HepG2 (cell line): ENCODE results near the gene PTMA. TPM values are rescaled to one million over a fixed set of nuclear protein-coding genes. Genes with fewer than 3 reads are reported as not detected.
A peak's percentile ranks its signal among the peaks of the same experiment; 100 is the strongest.

Experiments
- ARID3A ChIP-seq: IDR thresholded peaks from 2 replicates; pipeline ENCODE4 v1.6.1; 2012; ENCODE audit warnings: low read depth, low read length, improper control_type of control experiment
- ARNTL ChIP-seq: sonication (generic); formaldehyde crosslinking; IDR thresholded peaks from 2 replicates; pipeline ENCODE4 v1.4.0; 2020; ENCODE audit warnings: mild to moderate bottlenecking, missing genetic modification reagents
- ERF ChIP-seq: IDR thresholded peaks from 2 replicates; pipeline ENCODE4 v1.6.1; 2018; ENCODE audit warnings: missing biosample characterization, missing genetic modification reagents
- FOXA1 ChIP-seq, 2 experiments: fragments of 450-650 bp in 1 of 2; sonication (generic) in 1 of 2; formaldehyde crosslinking in 1 of 2; IDR thresholded peaks; 2 replicates each; pipeline versions ENCODE4 v1.4.0 to v1.6.1; 2016 to 2020; ENCODE audit warnings: missing genetic modification reagents in 1 of 2
- GATAD2A ChIP-seq: IDR thresholded peaks from 2 replicates; pipeline ENCODE4 v1.6.1; 2016
- HDAC2 ChIP-seq: sonication (generic); formaldehyde crosslinking; IDR thresholded peaks from 2 replicates; pipeline ENCODE4 v1.4.0; 2020; ENCODE audit warnings: missing genetic modification reagents
- HNRNPUL1 ChIP-seq: fragments of 200-400 bp; formaldehyde crosslinking; IDR thresholded peaks from 2 replicates; pipeline ENCODE4 v1.6.1; 2017; ENCODE audit warnings: low read depth, mild to moderate bottlenecking, low read length, moderate library complexity
- MEIS1 ChIP-seq: sonication (generic); formaldehyde crosslinking; IDR thresholded peaks from 2 replicates; pipeline ENCODE4 v1.9.0; 2021; ENCODE audit warnings: mild to moderate bottlenecking, missing genetic modification reagents, moderate library complexity, borderline replicate concordance
- MEIS2 ChIP-seq: sonication (generic); formaldehyde crosslinking; IDR thresholded peaks from 2 replicates; pipeline ENCODE4 v1.9.0; 2021; ENCODE audit warnings: mild to moderate bottlenecking, missing genetic modification reagents
- MXI1 ChIP-seq: IDR thresholded peaks from 3 replicates; pipeline ENCODE4 v1.6.1; 2012; ENCODE audit warnings: low read depth, low read length, inconsistent platforms, borderline replicate concordance
- PAWR ChIP-seq: sonication (generic); formaldehyde crosslinking; IDR thresholded peaks from 2 replicates; pipeline ENCODE4 v1.4.0; 2020; ENCODE audit warnings: missing genetic modification reagents, mild to moderate bottlenecking, borderline replicate concordance
- PHF21A ChIP-seq: sonication (generic); formaldehyde crosslinking; IDR thresholded peaks from 2 replicates; pipeline ENCODE4 v1.5.0; 2020; ENCODE audit warnings: mild to moderate bottlenecking, missing genetic modification reagents
- SAP130 ChIP-seq: IDR thresholded peaks from 2 replicates; pipeline ENCODE4 v1.6.1; 2016; ENCODE audit warnings: low read depth
- SOX6 ChIP-seq, 2 experiments: fragments of 450-650 bp in 1 of 2; sonication (generic) in 1 of 2; formaldehyde crosslinking in 1 of 2; IDR thresholded peaks; 2 replicates each; pipeline versions ENCODE4 v1.4.0 to v1.6.1; 2017 to 2020; ENCODE audit warnings: antibody characterized with exemption in 1 of 2, mild to moderate bottlenecking in 1 of 2, missing genetic modification reagents in 1 of 2
- TARDBP ChIP-seq: sonication (generic); formaldehyde crosslinking; IDR thresholded peaks from 2 replicates; pipeline ENCODE4 v1.8.0; 2022; ENCODE audit warnings: mild to moderate bottlenecking, missing genetic modification reagents
- TEAD3 ChIP-seq: optimal IDR thresholded peaks from 2 replicates; pipeline ENCODE3; 2016; ENCODE audit warnings: borderline replicate concordance
- ZBTB25 ChIP-seq: IDR thresholded peaks from 2 replicates; pipeline ENCODE4 v1.6.1; 2018; ENCODE audit warnings: missing genetic modification reagents
- ZBTB38 ChIP-seq: sonication (generic); formaldehyde crosslinking; IDR thresholded peaks from 2 replicates; pipeline ENCODE4 v1.5.1; 2020; ENCODE audit warnings: mild to moderate bottlenecking, missing genetic modification reagents
- ZFY ChIP-seq: sonication (generic); formaldehyde crosslinking; IDR thresholded peaks from 2 replicates; pipeline ENCODE4 v1.4.0; 2020; ENCODE audit warnings: missing genetic modification reagents
- ZNF17 ChIP-seq: sonication (generic); formaldehyde crosslinking; IDR thresholded peaks from 2 replicates; pipeline ENCODE4 v1.5.0; 2020; ENCODE audit warnings: mild to moderate bottlenecking, missing genetic modification reagents
- ZNF253 ChIP-seq: sonication (generic); formaldehyde crosslinking; IDR thresholded peaks from 2 replicates; pipeline ENCODE4 v1.8.0; 2022; ENCODE audit warnings: mild to moderate bottlenecking, missing genetic modification reagents, borderline replicate concordance
- ZNF34 ChIP-seq: sonication (generic); formaldehyde crosslinking; IDR thresholded peaks from 2 replicates; pipeline ENCODE4 v1.4.0; 2020; ENCODE audit warnings: mild to moderate bottlenecking, missing genetic modification reagents, borderline replicate concordance
- ZNF614 ChIP-seq: IDR thresholded peaks from 2 replicates; pipeline ENCODE4 v1.6.1; 2018; ENCODE audit warnings: missing biosample characterization, missing genetic modification reagents, inconsistent platforms, borderline replicate concordance
- polyA plus RNA-seq, 8 experiments: library from polyadenylated mRNA; depleted of rRNA in 3 of 8; stranded (reverse) in 7 of 8; unstranded in 1 of 8; fragments of >200 nt; fragmentation: Illumina TruSeq in 4 of 8; extraction: Trizol in 4 of 8; gene quantifications; 2 replicates each; pipeline versions ENCODE4 v1.2.1 to v1.2.3, GENCODE V29; 2011 to 2016; ENCODE audit warnings: low read depth in 4 of 8, missing spikeins in 1 of 8, mixed read lengths in 1 of 8; ENCODE audit not compliant: insufficient read depth in 1 of 8
- total RNA-seq, 5 experiments: library from RNA; depleted of rRNA; stranded (reverse); fragments of >200 nt; fragmentation: Illumina TruSeq; extraction: Trizol; gene quantifications; 2 replicates each; pipeline ENCODE4 v1.2.3, GENCODE V29; 2016; ENCODE audit warnings: low read depth in 1 of 5
- TF ChIP-seq, protein P1 (sequence below): sonication (generic); formaldehyde crosslinking; IDR thresholded peaks from 2 replicates; pipeline ENCODE4 v1.4.0; 2020; ENCODE audit warnings: missing genetic modification reagents, borderline replicate concordance

Gene PTMA
- total and polyA plus RNA-seq, 2 of the 13 experiments (the other 11 are each of a cell fraction or from before 2014, with no cell fraction given), result 190 to 1,086 TPM

- TF ChIP-seq, protein P1, sequence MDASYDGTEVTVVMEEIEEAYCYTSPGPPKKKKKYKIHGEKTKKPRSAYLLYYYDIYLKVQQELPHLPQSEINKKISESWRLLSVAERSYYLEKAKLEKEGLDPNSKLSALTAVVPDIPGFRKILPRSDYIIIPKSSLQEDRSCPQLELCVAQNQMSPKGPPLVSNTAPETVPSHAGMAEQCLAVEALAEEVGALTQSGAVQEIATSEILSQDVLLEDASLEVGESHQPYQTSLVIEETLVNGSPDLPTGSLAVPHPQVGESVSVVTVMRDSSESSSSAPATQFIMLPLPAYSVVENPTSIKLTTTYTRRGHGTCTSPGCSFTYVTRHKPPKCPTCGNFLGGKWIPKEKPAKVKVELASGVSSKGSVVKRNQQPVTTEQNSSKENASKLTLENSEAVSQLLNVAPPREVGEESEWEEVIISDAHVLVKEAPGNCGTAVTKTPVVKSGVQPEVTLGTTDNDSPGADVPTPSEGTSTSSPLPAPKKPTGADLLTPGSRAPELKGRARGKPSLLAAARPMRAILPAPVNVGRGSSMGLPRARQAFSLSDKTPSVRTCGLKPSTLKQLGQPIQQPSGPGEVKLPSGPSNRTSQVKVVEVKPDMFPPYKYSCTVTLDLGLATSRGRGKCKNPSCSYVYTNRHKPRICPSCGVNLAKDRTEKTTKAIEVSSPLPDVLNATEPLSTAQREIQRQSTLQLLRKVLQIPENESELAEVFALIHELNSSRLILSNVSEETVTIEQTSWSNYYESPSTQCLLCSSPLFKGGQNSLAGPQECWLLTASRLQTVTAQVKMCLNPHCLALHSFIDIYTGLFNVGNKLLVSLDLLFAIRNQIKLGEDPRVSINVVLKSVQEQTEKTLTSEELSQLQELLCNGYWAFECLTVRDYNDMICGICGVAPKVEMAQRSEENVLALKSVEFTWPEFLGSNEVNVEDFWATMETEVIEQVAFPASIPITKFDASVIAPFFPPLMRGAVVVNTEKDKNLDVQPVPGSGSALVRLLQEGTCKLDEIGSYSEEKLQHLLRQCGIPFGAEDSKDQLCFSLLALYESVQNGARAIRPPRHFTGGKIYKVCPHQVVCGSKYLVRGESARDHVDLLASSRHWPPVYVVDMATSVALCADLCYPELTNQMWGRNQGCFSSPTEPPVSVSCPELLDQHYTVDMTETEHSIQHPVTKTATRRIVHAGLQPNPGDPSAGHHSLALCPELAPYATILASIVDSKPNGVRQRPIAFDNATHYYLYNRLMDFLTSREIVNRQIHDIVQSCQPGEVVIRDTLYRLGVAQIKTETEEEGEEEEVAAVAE (CRISPR knock-in tag), result peak; percentile 16; the same call in 1 of the 2 replicates
- peak; percentile 53; the same call in 1 of the 2 replicates for TF ChIP-seq ZFY
- TF ChIP-seq TEAD3 (CRISPR knock-in tag), result peak; percentile 78
- no peak for TF ChIP-seq ZNF253 (CRISPR knock-in tag)
- TF ChIP-seq ZNF614 (CRISPR knock-in tag), result 0 out of 2 replicates have a peak, but pooled peaks have one; percentile 11
- TF ChIP-seq ZBTB38 (CRISPR knock-in tag), result 0 out of 2 replicates have a peak, but pooled peaks have one; percentile 41
- 0 out of 2 replicates have a peak, but pooled peaks have one; percentile 28 for TF ChIP-seq ERF (CRISPR knock-in tag)
- TF ChIP-seq GATAD2A (CRISPR knock-in tag), result peak; percentile 45
- TF ChIP-seq ZBTB25 (CRISPR knock-in tag), result no peak
- no peak for TF ChIP-seq ZNF17 (CRISPR knock-in tag)
- 0 out of 2 replicates have a peak, but pooled peaks have one; percentile 17 for TF ChIP-seq HDAC2 (CRISPR knock-in tag)
- TF ChIP-seq MEIS2 (CRISPR knock-in tag), result no peak
- 0 out of 2 replicates have a peak, but pooled peaks have one; percentile 28 for TF ChIP-seq TARDBP (CRISPR knock-in tag)
- no peak for TF ChIP-seq FOXA1 (IDR thresholded peaks at IDR 0.05)
- TF ChIP-seq FOXA1 (CRISPR knock-in tag; IDR thresholded peaks at IDR 0.05), result peak; percentile 79
- TF ChIP-seq ARNTL (CRISPR knock-in tag), result 0 out of 2 replicates have a peak, but pooled peaks have one; percentile 21
- TF ChIP-seq ARID3A, result peak; percentile 44; the same call in 1 of the 2 replicates
- TF ChIP-seq MXI1, result no peak
- no peak for TF ChIP-seq HNRNPUL1
- TF ChIP-seq PHF21A (CRISPR knock-in tag), result peak; percentile 6; the same call in 1 of the 2 replicates
- TF ChIP-seq PAWR, result 0 out of 2 replicates have a peak, but pooled peaks have one; percentile 23
- TF ChIP-seq SAP130 (CRISPR knock-in tag), result peak; percentile 55
- no peak for TF ChIP-seq SOX6 (IDR thresholded peaks at IDR 0.05)
- TF ChIP-seq SOX6 (CRISPR knock-in tag; IDR thresholded peaks at IDR 0.05), result peak; percentile 15; the same call in 1 of the 2 replicates
- TF ChIP-seq ZNF34, result 0 out of 2 replicates have a peak, but pooled peaks have one; percentile 42
- TF ChIP-seq MEIS1 (CRISPR knock-in tag), result peak; percentile 42; the same call in 1 of the 2 replicates
Observed at GRCh38 chr2:231716666-231717280, 8.4 kb downstream of the PTMA start (continued).
